Spleen (tissue), 7 donors: Measurements from ENCODE around the gene ERICH2.

ENCODE experiments used
- CTCF ChIP-seq, 11 experiments: fragments of 200-600 bp in 7 of 11; fragments of 450-650 bp in 4 of 11; sonication (generic) in 4 of 11; IDR thresholded peaks in 8 of 11; conservative IDR thresholded peaks in 3 of 11; 1 replicate in 7 of 11; 2 replicates in 4 of 11; pipeline versions ENCODE4 v1.4.0 to v1.8.0; 2016 to 2021; ENCODE audit warnings: antibody characterized with exemption in 11 of 11, inconsistent platforms in 4 of 11, mild to moderate bottlenecking in 1 of 11
- POLR2A ChIP-seq, 3 donors: fragments of 450-650 bp; IDR thresholded peaks; one replicate each; pipeline ENCODE4 v1.5.1; 2017; ENCODE audit warnings: antibody characterized with exemption in 3 of 3, mild to moderate bottlenecking in 1 of 3
- donor health status: DM: no; HTN: no; CAD: no; lungs with moderate emphysema.
- donor health status: DM: no; HTN: no; CAD: no.
- donor health status: DM: no; HTN: no; CAD: no.

- no peak for TF ChIP-seq POLR2A (IDR thresholded peaks at IDR 0.05)
- no peak for TF ChIP-seq CTCF (IDR thresholded peaks at IDR 0.05 in 8 of 11, conservative IDR thresholded peaks at IDR 0.05 in 3 of 11)
Observed at GRCh38 chr2:170782673-170783072, 12.5 kb downstream of the ERICH2 start.
